Brain pericyte (primary cell): ENCODE results near the gene OR7G1.
"Not testable (repeated sequence)": the region's sequence is repeated elsewhere in the genome, so short reads cannot be mapped to it uniquely, and the experiment has no call there.

Experiments used
- DNase-seq: peaks from one replicate; pipeline ENCODE4 v3.0.0-alpha.2; 2012; ENCODE audit warnings: low read depth, low spot score

OR7G1 gene

GRCh38 chr19:9076901-9077300 is 38.7 kb downstream of the OR7G1 start:
- no peak for DNase-seq

- peak; percentile 55 for DNase-seq
Observed at GRCh38 chr19:9075064-9075949, 40.3 kb downstream of the OR7G1 start.

GRCh38 chr19:9073806-9074205 is 41.8 kb downstream of the OR7G1 start:
- no peak for DNase-seq

- DNase-seq: not testable (repeated sequence)
Observed at GRCh38 chr19:9071720-9072119, 43.8 kb downstream of the OR7G1 start.

- DNase-seq: no peak
Observed at GRCh38 chr19:9070066-9070465, 45.5 kb downstream of the OR7G1 start.

GRCh38 chr19:9065457-9066014 is 50.0 kb downstream of the OR7G1 start:
- no peak for DNase-seq
